GM08714 (cell line): ENCODE data around the gene NME3.
A peak's percentile ranks its signal among the peaks of the same experiment; 100 is the strongest.

Experiments
- H3K4me3 ChIP-seq: fragments of 200-500 bp; sonication (Bioruptor generic); 2 replicates; pipeline ENCODE4 v1.5.1; 2014; ENCODE audit warnings: mild to moderate bottlenecking, low read length, inconsistent platforms
- ZNF274 ChIP-seq: IDR thresholded peaks from 2 replicates; pipeline ENCODE4 v1.6.1; 2012; ENCODE audit warnings: mild to moderate bottlenecking, low read depth, low read length

NME3 gene

DNA sequence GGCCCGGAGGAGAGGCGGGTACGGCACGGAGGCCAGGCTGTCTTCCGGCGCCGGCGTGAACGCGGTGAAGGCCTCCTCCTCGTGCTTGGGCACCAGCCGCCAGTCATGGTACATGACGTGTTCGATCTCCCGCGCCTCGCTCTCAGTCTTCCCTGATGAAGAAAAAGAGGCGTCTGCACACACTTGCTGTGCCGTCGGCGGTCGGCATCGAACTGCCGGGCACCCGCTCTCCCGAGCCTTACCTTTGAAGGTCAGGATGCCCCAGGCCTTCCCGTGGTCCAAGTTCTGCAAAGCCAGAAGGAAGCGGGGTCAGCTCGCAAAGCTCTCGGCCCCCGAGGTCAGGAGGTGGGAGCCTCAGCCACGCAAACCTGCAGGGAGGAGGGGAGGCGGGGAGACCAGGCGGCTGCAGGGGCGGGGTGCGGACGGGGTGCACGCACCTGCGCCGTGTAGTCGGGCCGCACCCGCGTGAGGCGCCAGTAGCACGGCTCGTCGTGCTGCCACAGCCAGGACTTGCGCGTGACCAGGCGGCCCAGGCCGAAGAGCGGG lies 1.1 kb upstream of the NME3 start, which contains the start of gene EME2:
TSS of gene EME2 (plus strand) at position 449 of the 546 bp plus-strand sequence. CDS start 418 bp downstream, outside the sequence.
- H3K4me3 ChIP-seq = peak within 1 kb of the TSS; percentile 81
- TF ChIP-seq ZNF274 = no peak

DNA sequence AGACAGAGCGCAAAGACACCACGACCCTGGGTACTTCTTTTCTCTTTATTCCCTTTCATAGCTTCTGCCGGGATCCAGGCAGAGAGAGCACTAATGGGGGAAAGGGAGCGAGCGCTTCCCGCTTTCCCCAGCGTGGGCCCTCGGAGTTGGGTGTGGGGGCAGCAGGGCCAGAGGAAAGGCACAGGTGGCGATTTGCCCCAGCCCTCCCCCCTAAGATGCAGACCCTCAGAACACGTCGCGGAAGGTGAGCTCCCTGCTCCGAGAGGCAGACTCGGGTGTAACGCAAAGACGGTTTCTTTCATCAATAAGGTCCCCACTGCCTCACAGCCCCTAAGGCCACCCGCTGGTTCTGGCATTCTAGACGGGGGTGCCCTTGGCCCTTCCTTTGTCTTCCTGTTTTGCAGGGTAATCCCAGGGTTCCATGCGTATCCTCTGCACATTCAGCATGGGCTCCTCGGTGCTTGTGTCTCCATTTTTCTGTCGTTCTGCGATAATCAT lies 570 bp upstream of the NME3 start:
- H3K4me3 ChIP-seq = peak overlapping the region; percentile 81
- no peak for TF ChIP-seq ZNF274

DNA sequence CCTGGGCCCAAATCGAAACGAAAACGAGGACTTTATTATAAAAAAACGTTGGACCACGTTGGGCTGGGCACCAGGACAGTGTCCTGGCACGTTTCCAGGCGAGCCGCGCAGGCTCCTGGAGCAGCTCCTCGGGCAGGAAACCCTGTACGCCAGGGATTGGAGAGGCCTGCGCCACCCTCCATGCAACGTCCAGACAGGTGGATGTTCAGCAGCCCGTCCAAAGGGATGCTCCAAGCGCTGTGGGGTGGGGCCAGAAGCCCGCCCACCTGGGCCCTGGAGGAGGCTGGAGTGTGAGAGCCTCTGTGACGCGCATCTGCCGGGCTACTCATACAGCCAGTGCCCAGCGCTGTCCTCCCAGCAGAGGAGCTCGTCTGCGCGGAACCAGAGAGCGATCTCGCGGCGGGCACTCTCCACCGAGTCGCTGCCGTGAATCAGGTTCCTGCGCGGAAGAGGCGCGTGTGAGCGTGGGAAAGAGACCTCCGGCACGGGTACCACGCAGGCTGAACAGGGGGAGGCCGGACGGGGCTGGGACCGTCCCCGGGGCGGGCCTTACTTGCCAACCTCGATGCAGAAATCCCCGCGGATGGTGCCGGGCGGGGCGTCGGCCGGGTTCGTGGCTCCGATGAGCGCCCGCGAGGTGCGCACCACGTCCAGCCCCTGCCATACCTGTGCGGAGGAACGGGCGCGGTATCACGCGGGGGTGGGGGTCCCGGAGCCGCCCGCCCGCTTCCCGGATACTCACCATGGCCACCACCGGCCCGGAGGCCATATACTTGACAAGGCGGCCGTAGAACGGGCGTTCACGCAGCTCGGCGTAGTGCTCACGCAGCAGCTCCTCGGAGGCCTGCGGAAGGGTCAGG lies 785 bp downstream of the NME3 start:
- TF ChIP-seq ZNF274 = no peak
- H3K4me3 ChIP-seq = peak overlapping the region; percentile 81

DNA sequence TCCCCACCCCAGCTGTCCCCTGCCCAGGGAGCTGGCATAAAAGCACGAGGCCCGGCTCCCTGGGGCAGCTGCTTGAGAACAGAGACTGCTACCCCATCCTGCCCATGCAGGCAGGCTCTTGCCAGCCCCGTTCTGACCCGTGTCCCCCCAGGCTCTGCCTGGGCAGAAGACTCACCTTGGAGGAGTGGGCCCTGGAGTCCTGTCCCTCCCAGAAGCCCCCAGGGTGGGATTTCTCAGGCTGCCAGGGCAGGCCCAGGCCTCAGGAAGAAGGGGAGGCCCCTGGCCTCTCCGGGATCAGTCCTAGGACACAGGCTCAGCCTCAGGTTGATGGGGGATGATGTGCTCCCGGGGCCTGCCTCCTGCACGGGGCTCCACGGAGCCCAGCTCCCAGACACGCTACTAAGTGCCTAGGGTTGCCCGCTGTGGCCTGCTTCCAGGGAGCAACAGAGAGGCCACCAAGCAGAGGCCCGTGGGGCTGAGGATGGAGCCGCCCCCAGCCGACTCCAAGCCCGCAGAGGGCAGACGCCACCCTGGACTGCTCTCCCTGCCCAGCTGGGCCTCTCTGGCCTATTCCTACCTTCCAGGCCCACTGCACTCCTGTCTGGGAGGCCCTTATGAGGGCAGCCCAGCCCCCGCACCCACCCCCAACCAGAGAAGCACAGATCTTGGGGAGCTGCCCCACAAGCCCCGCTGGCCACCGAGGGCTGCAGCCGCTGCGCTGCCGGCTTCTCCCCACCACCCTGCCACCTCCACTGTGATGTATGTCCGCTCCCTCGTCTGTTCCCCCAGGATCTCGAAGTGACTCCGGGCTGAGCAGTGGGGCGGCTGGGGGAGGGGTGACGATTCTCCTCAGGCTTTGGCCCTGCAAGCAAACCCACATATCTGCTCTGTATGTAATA lies 1.7 kb downstream of the NME3 start:
- H3K4me3 ChIP-seq = no peak overlapping the region; the same call in 1 of the 2 replicates
- TF ChIP-seq ZNF274 = no peak

DNA sequence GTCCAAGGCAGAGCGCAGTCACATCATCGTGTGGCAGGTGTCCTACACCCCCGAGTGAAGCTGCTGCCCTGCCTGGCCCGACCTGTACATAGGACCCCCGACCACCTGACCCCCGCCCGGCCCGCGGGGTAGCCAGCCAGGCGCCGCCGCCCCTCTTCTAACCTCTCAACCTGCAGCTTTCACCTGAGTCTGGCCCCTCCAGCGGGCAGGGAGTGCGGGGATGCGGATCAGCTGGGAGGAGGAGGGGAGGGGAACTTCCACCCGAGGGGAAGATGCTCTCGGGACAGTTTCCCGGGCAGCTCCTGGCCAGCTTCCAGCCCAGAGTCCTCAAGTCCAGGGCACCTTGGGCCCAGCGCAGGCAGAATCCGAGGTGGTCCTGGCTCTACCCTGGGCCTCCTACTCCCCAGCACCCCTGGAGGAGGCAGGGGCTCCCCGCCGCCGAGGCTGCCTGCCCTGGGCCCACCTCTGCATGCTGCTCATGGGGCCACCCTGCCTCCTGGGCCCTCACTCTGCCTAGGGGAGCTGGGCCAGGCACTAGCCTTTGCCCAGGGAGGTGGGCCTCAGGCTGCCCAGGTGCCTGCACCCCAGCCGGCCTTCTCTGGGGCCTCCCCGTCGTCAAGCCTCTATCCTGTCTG lies 2.5 kb downstream of the NME3 start:
- no peak overlapping the region for H3K4me3 ChIP-seq
- no peak for TF ChIP-seq ZNF274

DNA sequence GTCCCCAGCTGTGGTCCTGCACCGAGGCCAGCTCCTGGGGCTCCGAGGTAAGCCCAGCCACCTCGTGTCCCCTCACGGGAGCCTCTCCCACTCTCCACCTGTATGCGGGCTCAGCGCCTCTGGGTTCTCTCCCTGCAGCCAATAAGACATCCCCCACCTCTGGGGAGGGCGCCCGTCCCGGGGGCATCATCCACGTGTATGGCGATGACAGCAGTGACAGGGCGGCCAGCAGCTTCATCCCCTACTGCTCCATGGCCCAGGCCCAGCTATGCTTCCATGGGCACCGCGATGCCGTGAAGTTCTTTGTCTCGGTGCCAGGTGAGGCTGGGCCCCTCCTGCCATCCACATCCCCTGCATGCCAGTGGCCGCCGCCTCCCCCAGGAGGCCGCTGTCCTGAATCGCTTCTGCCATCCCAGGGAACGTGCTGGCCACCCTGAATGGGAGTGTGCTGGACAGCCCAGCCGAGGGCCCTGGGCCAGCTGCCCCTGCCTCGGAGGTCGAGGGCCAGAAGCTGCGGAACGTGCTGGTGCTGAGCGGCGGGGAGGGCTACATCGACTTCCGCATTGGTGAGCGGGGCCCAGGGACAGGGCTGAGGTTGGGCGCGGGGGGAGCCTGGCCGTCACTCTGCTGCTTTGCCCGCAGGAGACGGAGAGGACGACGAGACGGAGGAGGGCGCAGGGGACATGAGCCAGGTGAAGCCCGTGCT lies 3.1 kb downstream of the NME3 start:
- H3K4me3 ChIP-seq = no peak overlapping the region
- no peak for TF ChIP-seq ZNF274

DNA sequence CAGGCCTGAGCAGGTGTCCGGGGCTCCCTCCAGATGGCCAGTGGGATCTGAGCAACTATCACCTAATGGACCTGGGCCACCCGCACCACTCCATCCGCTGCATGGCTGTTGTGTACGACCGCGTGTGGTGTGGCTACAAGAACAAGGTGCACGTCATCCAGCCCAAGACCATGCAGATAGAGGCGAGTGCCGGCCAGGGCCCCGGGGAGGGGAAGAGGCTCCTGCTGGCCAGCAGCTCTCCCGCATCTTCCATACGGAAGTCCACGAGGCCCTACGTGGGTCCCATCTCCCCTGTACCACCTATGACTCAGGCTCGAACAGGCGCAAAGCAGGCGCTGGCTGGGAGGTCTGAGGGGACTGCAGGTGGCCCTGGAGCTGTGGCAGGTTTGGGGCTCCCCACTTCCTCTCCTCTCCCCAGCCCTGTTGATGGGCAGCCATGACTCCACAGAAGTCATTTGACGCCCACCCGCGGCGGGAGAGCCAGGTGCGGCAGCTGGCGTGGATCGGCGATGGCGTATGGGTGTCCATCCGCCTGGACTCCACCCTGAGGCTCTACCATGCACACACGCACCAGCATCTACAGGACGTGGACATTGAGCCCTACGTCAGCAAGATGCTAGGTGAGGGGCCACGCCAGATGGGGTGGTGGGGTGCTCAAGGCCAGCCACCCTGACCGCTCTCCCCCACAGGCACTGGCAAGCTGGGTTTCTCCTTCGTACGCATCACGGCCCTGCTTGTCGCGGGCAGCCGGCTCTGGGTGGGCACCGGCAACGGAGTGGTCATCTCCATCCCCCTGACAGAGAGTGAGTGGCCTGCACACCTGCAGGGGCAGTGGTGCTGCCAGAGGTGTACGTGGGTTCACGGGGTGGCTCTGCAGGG lies 4.0 kb downstream of the NME3 start:
- TF ChIP-seq ZNF274 = no peak
- H3K4me3 ChIP-seq = no peak overlapping the region

DNA sequence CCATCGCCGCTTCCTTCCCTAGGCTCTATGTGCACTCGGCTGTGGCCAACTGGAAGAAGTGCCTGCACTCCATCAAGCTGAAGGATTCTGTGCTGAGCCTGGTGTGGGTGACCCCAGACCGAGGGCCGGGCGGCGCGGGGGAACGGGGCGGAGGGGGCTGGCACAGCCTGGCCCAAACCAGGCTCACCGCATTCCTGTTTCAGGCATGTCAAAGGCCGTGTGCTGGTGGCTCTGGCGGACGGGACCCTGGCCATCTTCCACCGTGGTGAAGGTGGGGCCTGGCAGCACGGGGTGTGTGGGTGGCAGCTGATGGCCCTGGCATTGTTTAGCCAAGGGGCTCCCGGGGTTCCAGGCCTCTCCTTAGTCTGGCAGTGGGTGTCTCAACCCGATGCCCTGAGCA lies 4.6 kb downstream of the NME3 start:
- H3K4me3 ChIP-seq = no peak overlapping the region
- no peak for TF ChIP-seq ZNF274

DNA sequence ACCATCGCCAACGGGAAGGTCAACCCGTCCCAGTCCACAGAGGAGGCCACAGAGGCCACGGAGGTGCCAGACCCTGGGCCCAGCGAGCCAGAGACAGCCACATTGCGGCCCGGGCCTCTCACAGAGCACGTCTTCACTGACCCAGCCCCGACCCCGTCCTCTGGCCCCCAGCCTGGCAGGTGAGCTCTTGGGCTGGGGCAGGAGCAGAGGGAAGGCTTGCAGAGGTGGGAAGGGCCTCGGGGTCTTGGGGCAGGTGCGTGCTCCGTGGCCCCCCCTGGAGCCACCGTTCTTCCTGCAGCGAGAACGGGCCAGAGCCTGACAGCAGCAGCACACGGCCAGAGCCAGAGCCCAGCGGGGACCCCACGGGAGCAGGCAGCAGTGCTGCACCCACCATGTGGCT lies 5.1 kb downstream of the NME3 start:
- no peak for TF ChIP-seq ZNF274
- no peak overlapping the region for H3K4me3 ChIP-seq

DNA sequence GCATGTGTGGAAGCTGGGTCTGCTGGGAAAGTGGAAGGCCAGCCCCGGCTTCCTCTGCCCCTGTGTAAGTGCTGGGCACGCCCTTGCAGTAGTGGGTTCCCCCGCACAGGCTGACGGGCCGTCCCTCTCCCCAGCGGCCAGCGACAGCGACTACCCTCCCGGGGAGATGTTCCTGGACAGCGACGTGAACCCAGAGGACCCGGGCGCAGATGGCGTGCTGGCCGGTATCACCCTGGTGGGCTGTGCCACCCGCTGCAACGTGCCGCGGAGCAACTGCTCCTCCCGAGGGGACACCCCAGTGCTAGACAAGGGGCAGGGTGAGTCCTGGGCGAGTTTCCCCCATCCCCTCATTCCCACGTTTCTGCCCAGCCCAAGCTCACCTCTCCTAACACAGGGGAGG lies 5.5 kb downstream of the NME3 start:
- H3K4me3 ChIP-seq = no peak overlapping the region
- TF ChIP-seq ZNF274 = no peak

DNA sequence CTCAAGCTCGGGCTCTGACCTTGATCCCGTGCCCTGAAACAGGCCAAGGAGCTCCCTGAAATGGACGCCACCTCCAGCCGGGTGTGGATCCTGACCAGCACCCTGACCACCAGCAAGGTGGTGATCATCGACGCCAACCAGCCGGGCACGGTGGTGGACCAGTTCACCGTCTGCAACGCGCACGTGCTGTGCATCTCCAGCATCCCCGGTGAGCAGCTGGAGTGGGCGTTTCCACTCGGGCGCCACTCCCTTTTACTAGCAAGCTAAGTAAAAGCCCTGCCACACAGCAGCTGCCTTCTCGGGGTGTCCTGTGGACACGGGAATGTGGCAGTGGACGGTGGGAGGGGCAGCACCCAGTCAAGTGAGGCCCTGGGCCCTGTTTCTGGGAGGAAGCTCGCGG lies 6.4 kb downstream of the NME3 start:
- no peak overlapping the region for H3K4me3 ChIP-seq
- TF ChIP-seq ZNF274 = no peak
